GM18951 (cell line): ENCODE measurements around the gene VWF.

Source experiments
- POLR2A ChIP-seq: IDR thresholded peaks from 4 replicates; pipeline ENCODE4 v1.6.1; 2011; ENCODE audit warnings: mild to moderate bottlenecking; ENCODE audit not compliant: insufficient read length, insufficient read depth; ENCODE audit errors: extremely low read depth
- in situ Hi-C: fragments of 300-500 bp; cut with MboI; formaldehyde crosslinking; loops from one replicate; pipeline ENCODE4 v1.12.0; 2022; ENCODE audit warnings: low sequenced_read_pairs, mixed read lengths, inconsistent platforms; ENCODE audit not compliant: unreplicated experiment

VWF gene

DNA sequence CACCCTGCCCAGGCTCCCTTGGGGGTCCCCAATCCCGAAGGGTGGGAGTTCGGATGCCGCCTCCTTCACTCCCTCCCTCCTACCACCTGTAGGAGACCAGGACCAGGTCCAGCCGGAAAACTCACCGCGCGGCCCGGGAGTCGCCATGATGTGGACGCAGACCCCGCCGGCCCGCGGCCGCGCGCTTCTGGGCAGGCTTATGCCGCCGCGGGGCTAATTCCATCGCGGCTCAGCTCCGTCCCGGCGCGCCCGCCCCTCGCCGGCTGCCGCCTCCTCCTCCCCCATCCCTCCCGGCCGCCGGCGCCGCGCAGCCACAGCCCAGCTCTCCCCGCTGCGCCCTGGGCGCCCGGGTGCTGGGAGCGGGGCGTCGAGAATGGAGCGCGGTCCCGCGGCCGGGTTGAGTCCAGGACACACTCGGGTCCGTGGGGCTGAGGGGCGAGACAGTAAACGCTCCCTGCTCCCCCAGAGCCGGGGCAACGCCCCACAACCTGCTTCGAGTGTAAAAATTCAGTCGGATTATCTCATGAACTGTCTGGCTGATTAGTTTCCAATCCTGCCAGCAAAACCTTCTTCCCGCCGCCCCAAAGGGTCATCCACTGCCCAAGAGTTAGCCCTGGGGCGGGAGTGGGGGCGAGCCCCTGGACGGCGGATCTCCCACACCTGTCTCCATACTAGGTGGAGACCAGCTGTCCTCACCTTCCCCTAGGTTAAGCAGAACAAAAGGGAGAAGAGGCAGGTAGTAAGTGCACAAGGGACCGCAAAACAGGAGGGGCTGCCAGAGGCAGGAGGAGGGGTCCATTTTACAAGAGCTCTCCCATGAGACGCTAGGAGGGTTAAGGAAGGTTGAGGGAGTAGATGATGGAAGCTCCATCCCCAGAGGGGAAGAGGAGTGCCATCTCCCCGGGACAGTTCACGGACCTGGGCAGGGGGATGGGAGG, 179.1 kb downstream of the VWF start, which contains the start of gene ANO2:
Gene ANO2, minus strand, starts transcription at position 189 of the 938 bp plus-strand sequence. Its CDS starts 42 bp downstream, at position 147.
- in situ Hi-C loops = no loop called here
- TF ChIP-seq POLR2A = no peak

DNA sequence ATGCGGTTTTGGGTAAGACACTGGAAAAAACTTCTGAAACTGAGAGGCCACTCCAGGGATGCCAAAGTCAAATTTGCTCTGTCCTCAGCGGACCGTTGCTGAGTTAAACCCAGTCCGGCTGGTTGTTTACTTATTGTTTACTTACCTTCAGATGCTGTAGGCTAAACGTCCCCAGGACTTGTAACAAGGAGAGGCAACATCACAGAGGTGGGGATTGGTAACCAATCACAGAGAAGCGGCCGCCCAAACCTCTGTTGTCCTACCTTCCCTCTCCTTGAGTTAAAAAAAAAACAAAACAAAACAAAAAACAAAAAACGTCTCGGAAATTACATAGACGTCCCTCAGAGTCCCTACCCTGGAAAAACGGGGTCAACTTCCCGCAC, 179.8 kb downstream of the VWF start:
- in situ Hi-C loops = no loop called here
- no peak for TF ChIP-seq POLR2A

DNA sequence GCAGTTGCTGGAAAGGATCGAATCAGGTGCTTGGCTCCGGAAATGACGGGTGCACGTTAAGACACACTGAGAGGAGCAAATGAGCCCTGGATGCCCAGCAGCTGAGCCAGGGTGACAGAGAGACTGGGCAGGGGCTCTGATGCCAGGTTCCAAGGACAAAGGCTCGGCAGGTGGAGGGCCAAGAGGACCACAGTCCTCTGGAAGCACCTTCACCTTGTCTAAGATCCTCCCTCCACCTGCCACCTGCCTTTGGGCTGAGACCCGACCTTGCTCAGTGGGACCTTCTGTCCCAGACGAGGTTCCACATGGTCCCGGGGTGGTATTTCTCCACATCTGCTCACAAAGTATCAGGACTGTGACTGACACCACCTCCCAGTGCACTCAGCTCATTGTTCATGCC, 180.4 kb downstream of the VWF start:
- no peak for TF ChIP-seq POLR2A
- in situ Hi-C loops = no loop called here

DNA sequence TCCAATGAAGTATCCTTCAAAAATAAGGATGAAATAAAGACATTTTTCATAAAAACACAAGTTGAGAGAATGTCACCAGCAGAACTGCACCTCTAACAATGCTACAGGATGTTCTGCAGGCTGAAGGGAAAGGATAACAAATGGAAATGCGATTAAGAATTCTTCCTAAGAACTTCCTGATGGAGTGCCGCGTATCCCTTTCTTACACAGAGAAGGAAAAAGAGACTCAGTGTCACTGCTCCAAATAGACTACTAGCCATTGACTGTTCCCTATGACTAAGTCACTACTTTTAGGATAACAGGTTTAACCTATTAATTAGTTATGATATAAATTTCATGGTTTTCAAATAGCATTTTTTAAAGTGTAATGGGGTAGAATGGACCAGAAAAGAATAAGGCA, 182.6 kb downstream of the VWF start:
- no peak for TF ChIP-seq POLR2A
- in situ Hi-C loops = no loop called here

DNA sequence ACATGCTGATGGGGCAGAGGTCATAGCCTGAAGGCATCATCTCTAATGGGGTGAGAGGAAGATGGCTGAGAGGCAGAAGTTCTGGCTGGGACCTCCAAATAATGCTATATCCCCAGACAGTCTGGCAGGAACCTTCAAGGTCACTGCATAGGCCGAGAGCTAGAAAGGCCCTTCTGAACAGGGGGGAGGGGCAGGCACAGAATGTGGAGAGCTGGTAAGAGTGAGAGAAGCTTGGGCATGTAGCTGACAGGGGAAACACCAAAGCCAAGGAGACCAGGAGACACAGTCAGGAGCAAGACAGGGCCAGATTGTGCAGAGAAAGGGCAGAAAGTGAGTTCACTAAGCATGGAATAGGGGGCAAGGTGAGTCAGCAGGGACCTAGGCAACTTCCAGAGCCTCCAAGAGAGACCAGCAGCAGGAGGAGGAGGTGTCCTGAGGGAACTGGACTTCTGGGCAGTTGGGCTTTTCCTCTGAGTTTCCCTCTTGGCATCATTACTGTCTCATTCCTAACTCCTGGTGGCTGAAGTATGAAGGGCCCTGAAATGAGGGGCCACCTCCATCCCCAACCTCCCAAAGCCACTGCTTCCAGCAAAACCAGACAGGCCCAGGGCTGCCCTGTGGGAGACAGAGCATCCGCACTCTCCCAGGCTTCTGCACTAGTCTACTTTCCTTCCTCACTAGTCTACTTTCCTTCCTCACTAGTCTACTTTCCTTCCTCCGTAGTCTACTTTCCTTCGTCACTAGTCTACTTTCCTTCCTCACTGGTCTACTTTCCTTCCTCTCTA, 196.5 kb downstream of the VWF start:
- TF ChIP-seq POLR2A = no peak
- in situ Hi-C loops = no loop called here

DNA sequence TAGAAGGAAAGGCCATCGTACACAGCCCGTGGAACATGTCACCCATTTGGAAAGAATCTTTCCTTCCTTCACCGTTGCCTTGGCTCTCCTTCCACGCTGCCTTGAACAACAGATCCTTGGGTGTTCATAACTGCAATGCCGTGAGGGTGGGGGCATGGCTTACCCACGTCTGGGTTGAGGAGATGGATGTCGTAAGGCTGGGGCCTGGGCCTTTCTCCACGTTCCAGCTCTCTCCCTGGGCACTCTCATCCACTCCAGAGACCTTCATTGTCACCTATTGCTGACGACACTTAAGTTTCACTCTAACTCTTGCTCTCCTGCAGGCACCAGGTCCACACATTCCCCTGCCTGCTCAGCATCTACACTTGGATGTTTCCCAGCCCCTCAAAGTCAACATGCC, 198.8 kb downstream of the VWF start:
- in situ Hi-C loops = no loop called here
- no peak for TF ChIP-seq POLR2A

DNA sequence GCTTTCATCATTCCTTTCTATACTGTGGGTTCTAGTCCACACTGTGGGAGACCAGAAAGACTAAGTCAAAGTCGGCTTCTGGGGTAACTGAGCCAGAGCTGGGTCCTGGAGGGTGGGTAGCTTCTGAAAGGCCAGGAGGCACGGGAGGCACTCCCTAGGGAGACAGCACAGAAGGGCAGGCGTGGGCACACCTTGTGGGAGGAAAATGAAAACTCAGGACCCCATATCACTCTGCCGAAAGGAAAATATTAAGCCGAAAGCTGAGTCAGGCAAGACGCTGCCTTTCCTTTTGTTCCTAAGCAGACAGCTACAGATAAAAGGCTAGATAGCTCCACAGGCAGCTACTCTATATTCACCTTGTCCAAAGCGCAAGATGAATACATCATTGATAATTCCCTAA, 200.1 kb downstream of the VWF start:
- no peak for TF ChIP-seq POLR2A
- in situ Hi-C loops = no loop called here

DNA sequence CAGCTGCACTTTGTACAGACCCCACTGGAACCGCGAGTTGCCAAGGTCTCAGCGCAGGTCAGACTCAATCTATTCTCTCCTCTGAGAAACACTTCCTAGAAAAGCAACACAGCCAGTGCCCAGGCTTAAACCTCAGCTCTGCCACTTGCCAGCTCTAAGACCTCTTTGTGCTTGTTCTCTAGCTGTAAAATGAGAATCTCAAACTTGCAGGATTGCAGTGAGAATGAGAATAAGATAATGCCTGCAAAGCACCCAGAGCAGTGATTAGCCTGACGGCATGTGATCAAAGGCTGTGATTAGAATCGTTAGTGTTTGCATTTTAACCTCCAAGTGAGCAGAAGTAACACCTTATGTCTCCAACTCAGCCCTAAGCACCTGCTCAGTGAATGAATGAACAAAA, 200.7 kb downstream of the VWF start:
- in situ Hi-C loops = no loop called here
- TF ChIP-seq POLR2A = no peak

DNA sequence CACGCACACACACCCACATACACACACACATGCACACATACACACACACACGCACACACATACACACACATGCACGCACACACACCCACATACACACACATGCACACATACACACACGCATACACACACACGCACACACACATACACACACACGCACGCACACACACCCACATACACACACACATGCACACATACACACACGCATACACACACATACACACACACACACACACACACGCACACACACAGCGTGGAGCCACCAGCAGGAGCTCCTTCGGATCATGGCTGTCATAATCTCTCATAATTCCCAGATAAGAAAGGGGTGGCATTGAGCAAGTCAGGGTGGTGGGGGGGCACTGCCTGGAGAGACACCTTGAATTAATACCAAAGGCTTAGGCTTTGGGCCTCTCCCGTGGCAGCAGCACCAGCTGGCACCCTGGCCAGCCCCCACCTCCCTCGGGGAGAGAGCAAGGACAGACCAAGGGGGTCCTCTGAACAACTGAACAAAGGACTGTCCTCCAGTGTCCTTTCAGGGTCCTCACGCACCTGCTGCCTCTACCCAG, 201.3 kb downstream of the VWF start:
- no peak for TF ChIP-seq POLR2A
- in situ Hi-C loops = no loop called here

DNA sequence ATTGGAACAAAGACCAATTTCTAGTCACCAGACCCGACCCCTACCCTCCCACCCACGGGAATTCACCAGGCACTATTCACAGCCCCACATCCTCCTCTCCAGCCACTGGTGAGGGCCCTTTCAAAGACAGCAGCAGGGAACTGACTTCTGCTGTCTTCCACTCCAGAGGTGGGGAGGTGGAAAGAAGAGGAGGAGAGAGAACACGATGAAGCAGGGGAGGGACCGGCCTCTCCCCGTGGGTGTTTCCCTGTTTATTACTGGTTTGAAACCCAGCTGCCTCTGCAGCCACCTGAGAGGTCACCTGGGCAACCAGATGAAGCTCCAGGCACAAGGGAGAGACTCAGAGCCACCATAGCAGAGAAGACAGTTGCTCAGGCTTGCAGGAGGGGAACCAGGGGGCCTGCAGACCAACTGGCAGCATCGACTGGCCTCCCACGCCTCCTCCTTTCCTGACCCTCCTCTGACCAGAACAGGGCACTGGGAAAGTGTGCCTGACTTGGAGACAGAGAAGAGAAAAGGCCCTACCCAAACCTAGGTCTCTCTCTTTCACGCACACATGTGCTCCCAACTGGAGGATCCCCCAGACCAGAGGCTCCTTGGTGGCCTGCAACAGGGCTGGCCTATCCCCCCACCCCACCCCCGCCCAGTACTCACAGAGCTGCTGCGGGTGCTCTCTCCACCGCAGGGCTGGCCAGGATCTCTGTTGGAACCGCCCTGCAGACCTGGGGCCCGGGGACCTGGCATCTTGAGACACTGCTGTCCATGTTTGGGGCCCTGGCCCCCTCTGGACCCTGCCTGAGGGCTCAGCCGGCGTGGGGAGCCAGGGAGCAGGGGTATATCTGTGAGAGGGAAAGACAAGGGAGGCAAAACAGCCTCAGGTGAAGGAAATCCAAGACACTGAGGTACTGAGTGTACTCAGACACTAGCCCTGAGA, 202.2 kb downstream of the VWF start:
- TF ChIP-seq POLR2A = no peak
- in situ Hi-C loops = no loop called here

DNA sequence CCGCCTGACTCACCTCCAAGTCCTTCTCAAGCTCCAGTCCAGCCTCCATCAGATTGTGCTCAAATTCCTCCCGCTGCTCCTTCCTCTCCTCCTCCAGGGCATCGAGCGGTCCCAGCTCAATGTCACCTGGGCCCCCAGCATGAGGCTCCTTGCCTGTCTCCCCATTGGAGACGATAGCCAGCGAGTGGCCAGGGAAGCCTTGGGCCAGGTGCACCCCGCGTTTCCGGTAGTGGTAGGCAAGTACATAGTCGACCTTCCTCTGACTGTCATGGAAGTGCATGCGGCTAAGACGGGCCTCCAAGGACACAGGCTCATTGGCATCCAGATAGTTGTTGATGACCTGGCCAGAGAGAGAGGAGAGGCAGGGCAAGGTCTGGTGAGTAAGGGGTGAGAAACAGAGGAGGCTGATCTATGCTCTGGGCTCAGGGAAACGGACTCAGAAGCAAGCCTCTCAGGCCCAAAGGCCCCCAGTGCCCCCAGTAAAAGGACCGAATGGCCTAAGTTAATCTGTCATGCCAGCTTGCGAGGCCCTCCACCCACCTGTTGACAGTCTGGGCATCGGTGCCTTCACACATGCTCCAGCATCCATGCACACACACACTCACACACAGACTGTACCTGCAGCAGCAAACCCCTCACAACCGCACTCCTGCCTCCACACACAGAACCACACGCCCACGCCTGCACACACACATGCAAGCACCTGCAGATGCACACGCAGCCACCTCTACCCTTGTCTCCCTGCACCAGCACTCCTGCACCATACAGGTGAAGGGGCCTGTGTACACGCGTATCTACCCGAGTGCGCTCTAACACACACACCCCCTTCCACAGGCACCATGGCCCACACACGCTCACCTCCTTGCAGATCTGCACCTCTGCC, 203.2 kb downstream of the VWF start:
- TF ChIP-seq POLR2A = no peak
- in situ Hi-C loops = no loop called here
